Inflammatory macrophage treated with lipopolysaccharide for 4 hours (primary cell): ENCODE data around the gene SLC36A4.
"Not testable (repeated sequence)": the region's sequence is repeated elsewhere in the genome, so short reads cannot be mapped to it uniquely, and the experiment has no call there.

Experiments used
- DNase-seq: peaks from one replicate; pipeline ENCODE4 v3.0.0-alpha.2; 2020

SLC36A4 gene

DNA sequence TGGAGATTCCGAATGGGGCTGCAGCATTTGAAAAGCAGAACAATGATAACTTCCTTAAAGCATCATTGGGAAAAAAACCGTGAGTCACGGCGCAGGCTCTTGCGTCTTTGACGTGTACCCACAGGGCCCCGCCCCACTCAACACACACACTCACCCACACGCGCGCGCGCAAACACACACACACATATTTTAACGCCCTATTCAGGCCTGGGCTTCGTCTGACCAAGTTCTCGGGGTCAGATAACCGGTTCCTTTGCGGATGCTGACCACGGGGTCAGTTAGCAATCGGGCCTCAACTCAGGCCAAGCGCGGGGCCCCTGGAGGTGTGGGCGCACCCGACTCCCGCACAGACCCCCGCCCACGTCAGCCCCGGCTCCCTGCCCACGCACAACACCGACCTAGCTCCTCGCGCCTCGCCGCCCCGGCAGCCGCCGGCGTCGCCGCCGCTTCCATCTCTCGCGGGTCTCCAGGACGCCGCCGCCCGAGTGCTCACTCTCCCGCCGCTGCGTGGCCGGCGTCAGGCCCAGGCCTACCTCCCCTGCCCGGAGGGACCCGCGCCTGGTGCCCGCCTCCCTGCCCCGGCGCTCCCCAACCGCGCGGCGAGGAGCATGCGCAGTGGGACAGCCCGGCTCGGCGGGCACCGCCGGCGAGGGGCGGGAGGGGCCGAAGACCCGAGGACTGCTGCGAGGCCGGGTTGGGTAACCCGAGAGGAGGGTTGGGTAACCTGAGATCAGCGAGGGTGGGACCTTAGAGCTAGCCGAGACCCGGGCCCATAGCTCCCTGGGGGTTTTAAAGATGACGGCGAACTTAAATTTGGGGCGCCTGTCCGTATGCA lies at the start of gene SLC36A4:
TSS of gene SLC36A4 (minus strand) at position 612 of the 835 bp plus-strand sequence. CDS start at position 453, 159 bp downstream.
- DNase-seq: peak; percentile 100

- not testable (repeated sequence) for DNase-seq
Measured at GRCh38 chr11:93246790-93247189, 49.0 kb upstream of the SLC36A4 start.

GRCh38 chr11:93244018-93244417 lies 46.2 kb upstream of the SLC36A4 start:
- DNase-seq: no peak

- DNase-seq: no peak
Measured at GRCh38 chr11:93239966-93240365, 42.2 kb upstream of the SLC36A4 start.

DNA sequence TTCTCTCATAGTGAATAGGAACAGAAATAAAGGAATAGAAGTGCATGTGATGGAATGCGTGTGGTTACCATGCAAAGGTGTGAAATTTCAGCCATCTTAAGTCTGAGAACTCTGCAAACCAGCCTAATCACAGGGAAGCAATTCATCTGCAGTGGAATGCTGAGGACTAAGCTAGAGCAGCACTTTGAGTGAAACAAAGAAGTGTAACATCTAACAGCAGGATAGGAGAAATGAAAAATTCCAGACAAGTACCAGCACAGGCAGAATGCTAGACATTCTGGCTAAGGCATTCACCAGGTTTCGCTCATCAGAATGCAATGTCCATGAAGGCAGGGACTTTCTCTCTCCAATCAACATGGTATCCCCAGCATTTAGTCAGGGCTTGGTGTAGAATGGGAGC lies 41.2 kb upstream of the SLC36A4 start:
- no peak for DNase-seq

GRCh38 chr11:93236741-93237675 lies 39.2 kb upstream of the SLC36A4 start:
- DNase-seq: peak; percentile 35

- DNase-seq: peak; percentile 74
Measured at GRCh38 chr11:93234602-93235207, 36.9 kb upstream of the SLC36A4 start.

GRCh38 chr11:93229876-93230275 lies 32.1 kb upstream of the SLC36A4 start:
- DNase-seq: no peak

DNA sequence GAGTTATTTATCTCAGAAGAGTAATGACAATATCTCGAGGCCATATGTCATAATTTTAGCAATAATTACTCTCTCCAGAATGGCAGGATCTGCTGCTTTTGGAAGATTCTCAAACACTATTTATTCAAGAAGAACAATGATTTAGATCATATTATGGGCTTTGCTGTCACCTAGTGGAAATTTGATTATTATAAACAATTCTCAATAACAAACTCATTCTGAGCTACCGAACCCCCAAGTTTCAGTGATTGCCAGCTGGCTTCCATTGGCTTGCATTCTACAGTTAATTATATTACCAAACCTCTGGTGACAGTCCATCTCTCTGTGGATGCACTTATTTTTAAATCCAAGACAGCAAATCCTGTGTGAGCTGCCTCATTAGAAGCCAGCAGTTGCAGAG lies 27.9 kb upstream of the SLC36A4 start:
- peak; percentile 30 for DNase-seq

GRCh38 chr11:93221539-93221938 lies 23.7 kb upstream of the SLC36A4 start:
- DNase-seq: no peak

- DNase-seq: no peak
Measured at GRCh38 chr11:93220078-93220477, 22.3 kb upstream of the SLC36A4 start.

- DNase-seq: no peak
Measured at GRCh38 chr11:93219440-93219839, 21.6 kb upstream of the SLC36A4 start.

DNA sequence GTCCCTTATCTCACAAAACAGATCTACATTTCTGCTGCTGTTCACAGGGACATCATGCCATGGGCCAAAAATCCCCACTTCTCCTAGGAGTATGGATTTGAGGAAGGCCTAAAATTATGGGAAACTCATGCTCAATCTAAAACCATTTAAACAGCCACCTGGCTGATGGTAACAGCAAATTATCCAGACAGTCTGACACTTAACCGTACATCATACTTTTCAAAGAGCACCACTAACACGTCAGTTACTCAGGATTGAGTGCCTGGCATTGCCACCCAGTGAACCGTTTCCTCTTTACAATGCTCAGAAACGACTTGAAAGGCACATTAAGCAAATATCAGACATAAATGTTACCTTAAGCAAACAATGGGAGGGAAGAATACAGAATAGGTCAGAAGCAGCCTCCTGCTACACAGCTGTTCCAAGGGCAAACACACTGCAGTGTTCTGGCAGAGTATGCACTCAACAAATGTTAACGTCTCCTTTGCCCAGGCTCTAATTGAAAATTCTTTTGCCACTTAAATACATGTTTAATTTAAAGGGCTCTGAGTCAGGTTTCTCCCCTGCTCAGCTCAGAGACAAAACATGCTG lies 18.8 kb upstream of the SLC36A4 start:
- DNase-seq: no peak

DNA sequence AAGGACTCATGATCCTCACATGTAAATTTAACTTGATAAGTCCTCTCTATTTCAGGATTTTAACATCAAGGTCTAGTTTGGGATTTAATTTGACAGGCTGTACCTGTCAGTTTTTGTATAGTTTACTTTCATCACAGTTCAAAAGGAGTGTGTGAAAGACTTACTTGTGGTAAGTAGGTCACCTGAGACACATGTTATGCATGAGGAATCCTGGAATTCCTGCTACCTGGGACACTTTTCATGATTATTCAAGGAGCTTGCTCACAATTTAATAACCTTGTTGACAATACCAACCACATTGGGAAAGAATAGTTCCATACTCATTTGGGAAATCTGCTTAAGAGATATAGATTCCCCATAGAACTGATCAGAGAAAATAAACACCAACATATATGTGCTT lies 15.8 kb upstream of the SLC36A4 start:
- DNase-seq: no peak

DNA sequence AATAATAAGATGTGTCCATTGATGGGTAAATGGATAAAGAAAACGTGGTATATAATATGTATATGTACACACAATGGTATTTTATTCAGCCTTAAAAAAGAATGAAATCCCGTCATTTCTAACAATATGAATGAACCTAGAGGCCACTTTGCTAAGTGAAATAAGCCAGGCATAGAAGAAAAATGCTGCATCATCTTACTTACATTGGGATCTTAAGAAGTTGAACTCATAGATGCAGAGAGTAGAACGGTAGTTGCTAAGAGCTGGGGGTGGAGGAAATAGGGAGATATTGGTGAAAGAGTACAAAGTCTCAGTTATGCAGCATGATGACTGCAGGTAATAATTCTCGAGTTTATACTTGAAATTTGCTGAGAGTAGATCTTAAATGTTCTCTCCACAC lies 14.3 kb upstream of the SLC36A4 start:
- DNase-seq: no peak

GRCh38 chr11:93209466-93209865 lies 11.7 kb upstream of the SLC36A4 start:
- peak; percentile 79 for DNase-seq

DNA sequence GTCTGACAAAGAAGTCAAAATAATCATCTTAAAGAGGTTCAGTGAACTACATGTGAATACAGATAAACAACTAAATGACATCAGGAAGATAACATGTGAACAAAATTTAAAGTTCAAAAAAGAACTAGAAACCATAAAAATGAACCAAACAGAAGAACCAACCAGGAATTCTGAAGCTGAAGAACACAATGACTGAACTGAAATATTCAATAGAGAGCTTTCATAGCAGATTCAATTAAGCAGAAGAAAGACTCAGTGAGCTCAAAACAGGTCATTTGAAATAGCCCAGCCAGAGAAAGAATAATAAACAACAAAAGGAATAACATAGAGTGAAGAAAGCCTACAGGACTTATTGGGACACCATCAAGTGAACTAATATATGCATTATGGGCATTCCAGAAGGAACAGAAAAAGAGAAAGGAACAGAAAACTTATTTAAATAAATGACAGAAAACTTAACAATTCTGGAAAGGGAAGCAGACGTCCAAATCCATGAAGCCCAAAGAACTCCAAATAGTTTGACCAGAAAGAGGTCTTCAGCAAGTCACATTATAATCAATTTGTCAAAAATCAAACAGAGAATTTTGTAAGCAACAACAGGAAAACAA lies 11.0 kb upstream of the SLC36A4 start:
- no peak for DNase-seq

GRCh38 chr11:93199616-93200015 lies 1.8 kb upstream of the SLC36A4 start:
- peak; percentile 69 for DNase-seq

DNA sequence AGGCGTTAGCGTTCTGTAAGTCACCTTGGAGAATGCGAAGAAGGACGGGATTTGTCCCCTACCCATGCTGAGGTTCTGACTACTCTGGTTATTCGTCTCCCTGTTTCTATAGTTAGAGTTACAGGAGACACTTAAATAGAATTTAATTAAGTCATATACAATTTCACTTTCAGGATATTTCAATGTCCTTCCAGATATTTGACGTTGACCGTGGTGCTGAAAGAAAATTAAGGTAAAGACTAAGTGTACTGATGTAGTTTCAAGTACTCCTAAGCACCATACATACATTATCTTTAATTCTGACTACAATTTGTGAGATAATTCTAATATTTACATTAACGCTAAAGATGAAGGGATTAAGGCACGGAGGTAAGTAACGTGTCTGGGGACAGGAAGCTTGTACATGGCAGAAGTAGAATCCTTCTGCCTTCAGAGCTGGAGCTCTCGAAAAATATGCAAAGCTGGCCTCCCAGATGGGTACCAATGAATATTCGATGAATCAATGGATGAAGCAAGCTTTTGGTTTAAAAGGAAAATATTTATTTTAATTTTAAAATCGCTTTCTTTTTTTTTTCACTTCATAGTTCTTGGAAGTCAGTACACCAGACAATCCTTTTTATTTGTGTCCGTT lies 539 bp upstream of the SLC36A4 start:
- no peak for DNase-seq

GRCh38 chr11:93196816-93197379 lies 893 bp downstream of the SLC36A4 start:
- peak; percentile 26 for DNase-seq

GRCh38 chr11:93194673-93195291 lies 3.0 kb downstream of the SLC36A4 start:
- no peak for DNase-seq
